Astrocyte (in vitro differentiated cells and primary cell): Measurements from ENCODE around the gene SVIL.

Source experiments
- EZH2 ChIP-seq: IDR thresholded peaks from 2 replicates; pipeline ENCODE4 v1.6.1; 2012; ENCODE audit warnings: mild to moderate bottlenecking, low read length, inconsistent platforms; ENCODE audit not compliant: insufficient read depth
- TF ChIP-seq, protein P1 (sequence below): IDR thresholded peaks from 2 replicates; pipeline ENCODE4 v1.5.1; 2011; ENCODE audit warnings: low read depth, mild to moderate bottlenecking, inconsistent platforms, low read length, moderate library complexity; ENCODE audit not compliant: insufficient read depth

GRCh38 chr10:29671228-29671780, 36.5 kb upstream of the SVIL start:
- TF ChIP-seq, protein P1, sequence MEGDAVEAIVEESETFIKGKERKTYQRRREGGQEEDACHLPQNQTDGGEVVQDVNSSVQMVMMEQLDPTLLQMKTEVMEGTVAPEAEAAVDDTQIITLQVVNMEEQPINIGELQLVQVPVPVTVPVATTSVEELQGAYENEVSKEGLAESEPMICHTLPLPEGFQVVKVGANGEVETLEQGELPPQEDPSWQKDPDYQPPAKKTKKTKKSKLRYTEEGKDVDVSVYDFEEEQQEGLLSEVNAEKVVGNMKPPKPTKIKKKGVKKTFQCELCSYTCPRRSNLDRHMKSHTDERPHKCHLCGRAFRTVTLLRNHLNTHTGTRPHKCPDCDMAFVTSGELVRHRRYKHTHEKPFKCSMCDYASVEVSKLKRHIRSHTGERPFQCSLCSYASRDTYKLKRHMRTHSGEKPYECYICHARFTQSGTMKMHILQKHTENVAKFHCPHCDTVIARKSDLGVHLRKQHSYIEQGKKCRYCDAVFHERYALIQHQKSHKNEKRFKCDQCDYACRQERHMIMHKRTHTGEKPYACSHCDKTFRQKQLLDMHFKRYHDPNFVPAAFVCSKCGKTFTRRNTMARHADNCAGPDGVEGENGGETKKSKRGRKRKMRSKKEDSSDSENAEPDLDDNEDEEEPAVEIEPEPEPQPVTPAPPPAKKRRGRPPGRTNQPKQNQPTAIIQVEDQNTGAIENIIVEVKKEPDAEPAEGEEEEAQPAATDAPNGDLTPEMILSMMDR, result no peak
- TF ChIP-seq EZH2, result no peak
